K562 (cell line): ENCODE data around the gene PPIL4. TPM values are rescaled to one million over a fixed set of nuclear protein-coding genes. Genes with fewer than 3 reads are reported as not detected.

ENCODE experiments used
- ATAC-seq: fragments of 200-7000 bp; cut with Tn5 transposase; 3 replicates; pipeline ENCODE4 v1.9.1; 2020; ENCODE audit warnings: moderate library complexity
- BruUV-seq: library from RNA; stranded (reverse); fragments of 400-500 nt; replicated peaks from 2 replicates; lab custom pipeline; 2021; lab: Mats Ljungman, UMichigan
- CTCF ChIA-PET: fragments of 300-600 bp; formaldehyde crosslinking; extraction: SDS; loops from one replicate; lab custom pipeline; 2021; ENCODE audit warnings: low intra/inter-chr PET ratio; lab: Yijun Ruan, JAX
- POLR2A ChIA-PET: fragments of 300-600, 350-650 bp; sonication (Branson Sonifier 250); formaldehyde crosslinking; extraction: SDS; loops from one replicate; lab custom pipeline; 2021; ENCODE audit warnings: antibody characterized with exemption, inconsistent platforms; lab: Yijun Ruan, JAX
- DNase-seq, 4 experiments: peaks; one replicate each; pipeline versions ENCODE4 v3.0.0 to v3.0.0-alpha.2; 2011 to 2018; ENCODE audit warnings: low spot score in 3 of 4, mixed read lengths in 3 of 4; ENCODE audit errors: extremely low read depth in 1 of 4
- FAIRE-seq: peaks from 2 replicates; lab custom pipeline; 2011; peaks lifted over from hg19 to GRCh38; lab: Jason Lieb, UNC
- H2AFZ ChIP-seq: 2 replicates; pipeline ENCODE4 v1.6.0; 2011; ENCODE audit warnings: low read depth, low read length, control low read depth, inconsistent platforms
- H3K27ac ChIP-seq: fragments of 200-600 bp; 3 replicates; pipeline ENCODE4 v1.8.0; 2011; ENCODE audit warnings: low read depth, mild to moderate bottlenecking, control low read depth, inconsistent platforms, low read length, moderate library complexity, mixed read lengths; ENCODE audit errors: extremely low read depth
- H3K27me3 ChIP-seq, 2 experiments: fragments of 300-600 bp in 1 of 2; 2 replicates in 1 of 2; 3 replicates in 1 of 2; pipeline versions ENCODE4 v1.6.0 to v1.8.0; 2011; ENCODE audit warnings: inconsistent platforms in 2 of 2, low read length in 2 of 2, mild to moderate bottlenecking in 1 of 2, mixed read lengths in 1 of 2, moderate library complexity in 1 of 2; ENCODE audit not compliant: control insufficient read depth in 2 of 2, insufficient read depth in 2 of 2
- H3K36me3 ChIP-seq: fragments of 300-600 bp; 3 replicates; pipeline ENCODE4 v1.8.0; 2011; ENCODE audit warnings: mild to moderate bottlenecking, low read length, inconsistent platforms; ENCODE audit not compliant: control insufficient read depth, insufficient read depth
- H3K4me1 ChIP-seq, 2 experiments: fragments of 200-600 bp in 1 of 2; replicated peaks in 1 of 2; 2 replicates in 1 of 2; 3 replicates in 1 of 2; pipeline versions ENCODE4 v1.5.1 to v1.8.0; 2011; ENCODE audit warnings: inconsistent platforms in 2 of 2, low read length in 2 of 2, mild to moderate bottlenecking in 1 of 2, mixed read lengths in 1 of 2, moderate library complexity in 1 of 2; ENCODE audit not compliant: control insufficient read depth in 2 of 2, insufficient read depth in 2 of 2
- H3K4me2 ChIP-seq: 2 replicates; pipeline ENCODE4 v1.6.1; 2011; ENCODE audit warnings: low read length, control low read depth, inconsistent platforms, mixed read lengths; ENCODE audit not compliant: insufficient read depth
- H3K4me3 ChIP-seq: fragments of 200-600 bp; sonication (generic), shearing (Covaris generic); 2 replicates; pipeline ENCODE4 v1.5.1; 2016; ENCODE audit warnings: control low read depth, inconsistent platforms
- H3K79me2 ChIP-seq: fragments of 200-600 bp; 3 replicates; pipeline ENCODE4 v1.8.0; 2011; ENCODE audit warnings: low read length, inconsistent platforms; ENCODE audit not compliant: control insufficient read depth, insufficient read depth
- H3K9ac ChIP-seq, 2 experiments: 2 replicates each; pipeline versions ENCODE4 v1.6.0 to v1.6.1; 2011; ENCODE audit warnings: low read depth in 2 of 2, low read length in 2 of 2, control low read depth in 1 of 2, inconsistent platforms in 1 of 2, mild to moderate bottlenecking in 1 of 2, mixed read lengths in 1 of 2; ENCODE audit not compliant: insufficient read depth in 1 of 2
- H3K9me1 ChIP-seq: one replicate; pipeline ENCODE4 v1.6.0; 2011; ENCODE audit warnings: inconsistent platforms, mild to moderate bottlenecking, low read length, moderate library complexity; ENCODE audit not compliant: control insufficient read depth, insufficient read depth
- H3K9me3 ChIP-seq: replicated peaks from 2 replicates; pipeline ENCODE4 v1.5.1; 2011; ENCODE audit warnings: low read depth, low read length, inconsistent platforms; ENCODE audit not compliant: control insufficient read depth, insufficient read depth
- H4K20me1 ChIP-seq: replicated peaks from 2 replicates; pipeline ENCODE4 v1.6.1; 2011; ENCODE audit warnings: low read length, inconsistent platforms, mixed read lengths; ENCODE audit not compliant: control insufficient read depth, insufficient read depth
- CC2D1A ChIP-seq: fragments of 450-650 bp; IDR thresholded peaks from 2 replicates; pipeline ENCODE4 v1.6.1; 2017; ENCODE audit warnings: mild to moderate bottlenecking
- ESRRA ChIP-seq: fragments of 450-650 bp; IDR thresholded peaks from 2 replicates; pipeline ENCODE4 v1.6.1; 2014; ENCODE audit warnings: low read depth, mild to moderate bottlenecking, moderate library complexity, borderline replicate concordance
- JUNB ChIP-seq: fragments of 450-650 bp; formaldehyde crosslinking; conservative IDR thresholded peaks from 2 replicates; pipeline ENCODE4 v1.4.0; 2020; ENCODE audit warnings: mild to moderate bottlenecking
- MTA3 ChIP-seq: fragments of 450-650 bp; formaldehyde crosslinking; IDR thresholded peaks from 2 replicates; pipeline ENCODE4 v1.6.1; 2017; ENCODE audit warnings: mild to moderate bottlenecking, borderline replicate concordance
- RBM39 ChIP-seq: fragments of 200-400 bp; formaldehyde crosslinking; optimal IDR thresholded peaks from 2 replicates; pipeline ENCODE3; 2018; ENCODE audit warnings: low read depth, low read length
- ZNF24 ChIP-seq: fragments of 450-650 bp; IDR thresholded peaks from 2 replicates; pipeline ENCODE4 v1.6.1; 2016
- WGBS: fragments of 100-300 bp; shearing (Covaris generic); methylation state at CpG from one replicate; pipeline ENCODE4 v1.1.6; 2016; ENCODE audit warnings: low coverage, mixed read lengths; ENCODE audit not compliant: insufficient coverage; ENCODE audit errors: missing lambda C conversion rate; 5-methylcytosine and 5-hydroxymethylcytosine counted together
- in situ Hi-C: fragments of 300-500 bp; cut with MboI; formaldehyde crosslinking; loops from 4 replicates; pipeline ENCODE4 v1.15.0; 2018; ENCODE audit warnings: inconsistent platforms, mixed read lengths
- intact Hi-C: fragments of 100-400 bp; cut with micrococcal nuclease; formaldehyde crosslinking; loops from 2 replicates; pipeline ENCODE4 v1.14.2; 2022
- polyA plus RNA-seq, 8 experiments: library from polyadenylated mRNA; depleted of rRNA in 4 of 8; stranded (reverse) in 5 of 8; unstranded in 3 of 8; fragments of >200 nt; fragmentation: Nextera tagmentation in 2 of 8; fragmentation: Illumina TruSeq in 1 of 8; extraction: Ambion mirVana in 2 of 8; extraction: Trizol in 1 of 8; gene quantifications; 2 replicates each; pipeline versions ENCODE4 v1.2.1 to v1.2.3, GENCODE V29; 2011 to 2014; ENCODE audit warnings: inconsistent platforms in 1 of 8, missing spikeins in 1 of 8
- total RNA-seq, 7 experiments: library from RNA; depleted of rRNA in 6 of 7; stranded (reverse); fragments of >200 nt in 6 of 7; fragmentation: Illumina TruSeq in 2 of 7; extraction: Trizol in 2 of 7; gene quantifications; 2 replicates each; pipeline versions ENCODE4 v1.2.1 to v1.2.3, GENCODE V29; 2011 to 2021; ENCODE audit warnings: low replicate concordance in 1 of 7
- TF ChIP-seq, protein P1 (sequence below), 2 experiments: fragments of 150-350 bp in 1 of 2; IDR thresholded peaks; 2 replicates each; pipeline ENCODE4 v1.6.1; 2012 to 2016; ENCODE audit warnings: low read depth in 2 of 2, low read length in 2 of 2, mild to moderate bottlenecking in 1 of 2, moderate library complexity in 1 of 2
- TF ChIP-seq, protein P2 (sequence below): conservative IDR thresholded peaks from 2 replicates; pipeline ENCODE4 v1.6.1; 2011; ENCODE audit warnings: low read depth, mild to moderate bottlenecking, low read length; ENCODE audit not compliant: control insufficient read depth

The PPIL4 gene
- total and polyA plus RNA-seq, 9 of the 15 experiments (the other 6 are each of a cell fraction or from before 2014, with no cell fraction given) = 14.5 to 55.2 (median 45.9) TPM

DNA sequence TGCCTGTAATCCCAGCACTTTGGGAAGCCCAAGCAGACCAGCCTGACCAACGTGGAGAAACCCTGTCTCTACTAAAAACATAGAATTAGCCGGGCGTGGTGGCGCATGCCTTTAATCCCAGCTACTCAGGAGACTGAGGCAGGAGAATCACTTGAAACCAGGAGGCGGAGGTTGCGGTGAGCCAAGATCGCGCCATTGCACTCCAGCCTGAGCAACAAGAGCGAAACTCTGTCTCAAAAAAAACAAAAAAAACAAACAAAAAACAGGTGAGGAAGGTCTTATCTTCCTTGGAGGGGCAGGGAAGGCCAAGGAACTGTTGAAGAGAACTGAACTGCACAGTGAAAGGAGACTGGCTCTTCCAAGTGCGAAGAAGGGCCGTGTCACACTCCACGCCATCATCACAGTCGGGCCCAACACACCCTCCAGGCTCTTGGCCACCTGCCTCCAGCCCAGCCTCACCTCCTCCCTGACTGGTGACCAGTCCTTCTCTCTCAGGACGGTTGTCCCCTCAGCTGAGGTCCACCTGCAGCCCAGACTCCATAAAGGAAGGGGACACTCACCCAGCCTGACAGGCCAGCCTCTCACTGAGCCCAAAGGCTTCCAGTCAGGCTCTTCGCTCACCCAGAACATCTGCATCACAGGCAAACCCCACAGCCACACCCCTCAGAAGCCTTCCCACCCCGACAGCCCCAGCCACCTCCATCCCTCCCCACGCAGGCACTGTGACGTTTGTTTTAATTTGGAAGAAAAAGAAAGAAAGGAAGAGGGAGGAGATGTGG is 65.2 kb downstream of the PPIL4 start:
- intact Hi-C loops = no loop called here
- no TSS peak for BruUV-seq
- Histone ChIP-seq H3K4me2 (no peak overlapping the region), H4K20me1 (peaks cover 3% of the 10 kb centered on the region; the same call in 1 of the 2 replicates), H2AFZ (no peak overlapping the region), H3K36me3 (no peaks in the 10 kb centered on the region), H3K9ac (no peak overlapping the region), H3K27ac (no peak overlapping the region), H3K9me3 (no peaks in the 10 kb centered on the region), H3K79me2 (no peaks in the 10 kb centered on the region), H3K4me1 (peaks cover 3 to 23% of the 10 kb centered on the region in 2 experiments; a peak in 3 of 5 replicates), H3K27me3 (peaks cover 54 to 62% of the 10 kb centered on the region in 2 experiments), H3K9me1 (no peaks in the 10 kb centered on the region), H3K4me3 (no peak overlapping the region)
- CTCF ChIA-PET = no interaction called here
- ATAC-seq = peak; percentile 8; the same call in 1 of the 3 replicates
- WGBS = 23% methylated on average over 15 of the region's 18 CpGs
- no peak for DNase-seq
- in situ Hi-C loops = no loop called here
- FAIRE-seq = no peak
- POLR2A ChIA-PET = interaction anchor here (0.7 kb wide), 1 partner anchor 75 kb away, joined by 3 read pairs; no protein-coding TSS in a partner anchor
- no peak for TF ChIP-seq MTA3
- TF ChIP-seq JUNB (CRISPR knock-in tag) = no peak
- no peak for TF ChIP-seq CC2D1A
- TF ChIP-seq RBM39 = no peak
- no peak for TF ChIP-seq ZNF24
- TF ChIP-seq, protein P1, sequence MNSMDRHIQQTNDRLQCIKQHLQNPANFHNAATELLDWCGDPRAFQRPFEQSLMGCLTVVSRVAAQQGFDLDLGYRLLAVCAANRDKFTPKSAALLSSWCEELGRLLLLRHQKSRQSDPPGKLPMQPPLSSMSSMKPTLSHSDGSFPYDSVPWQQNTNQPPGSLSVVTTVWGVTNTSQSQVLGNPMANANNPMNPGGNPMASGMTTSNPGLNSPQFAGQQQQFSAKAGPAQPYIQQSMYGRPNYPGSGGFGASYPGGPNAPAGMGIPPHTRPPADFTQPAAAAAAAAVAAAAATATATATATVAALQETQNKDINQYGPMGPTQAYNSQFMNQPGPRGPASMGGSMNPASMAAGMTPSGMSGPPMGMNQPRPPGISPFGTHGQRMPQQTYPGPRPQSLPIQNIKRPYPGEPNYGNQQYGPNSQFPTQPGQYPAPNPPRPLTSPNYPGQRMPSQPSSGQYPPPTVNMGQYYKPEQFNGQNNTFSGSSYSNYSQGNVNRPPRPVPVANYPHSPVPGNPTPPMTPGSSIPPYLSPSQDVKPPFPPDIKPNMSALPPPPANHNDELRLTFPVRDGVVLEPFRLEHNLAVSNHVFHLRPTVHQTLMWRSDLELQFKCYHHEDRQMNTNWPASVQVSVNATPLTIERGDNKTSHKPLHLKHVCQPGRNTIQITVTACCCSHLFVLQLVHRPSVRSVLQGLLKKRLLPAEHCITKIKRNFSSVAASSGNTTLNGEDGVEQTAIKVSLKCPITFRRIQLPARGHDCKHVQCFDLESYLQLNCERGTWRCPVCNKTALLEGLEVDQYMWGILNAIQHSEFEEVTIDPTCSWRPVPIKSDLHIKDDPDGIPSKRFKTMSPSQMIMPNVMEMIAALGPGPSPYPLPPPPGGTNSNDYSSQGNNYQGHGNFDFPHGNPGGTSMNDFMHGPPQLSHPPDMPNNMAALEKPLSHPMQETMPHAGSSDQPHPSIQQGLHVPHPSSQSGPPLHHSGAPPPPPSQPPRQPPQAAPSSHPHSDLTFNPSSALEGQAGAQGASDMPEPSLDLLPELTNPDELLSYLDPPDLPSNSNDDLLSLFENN (IDR thresholded peaks at IDR 0.05; ENCODE audit: low read depth in 2 of 2, low read length in 2 of 2) = no peak
- TF ChIP-seq, protein P2, sequence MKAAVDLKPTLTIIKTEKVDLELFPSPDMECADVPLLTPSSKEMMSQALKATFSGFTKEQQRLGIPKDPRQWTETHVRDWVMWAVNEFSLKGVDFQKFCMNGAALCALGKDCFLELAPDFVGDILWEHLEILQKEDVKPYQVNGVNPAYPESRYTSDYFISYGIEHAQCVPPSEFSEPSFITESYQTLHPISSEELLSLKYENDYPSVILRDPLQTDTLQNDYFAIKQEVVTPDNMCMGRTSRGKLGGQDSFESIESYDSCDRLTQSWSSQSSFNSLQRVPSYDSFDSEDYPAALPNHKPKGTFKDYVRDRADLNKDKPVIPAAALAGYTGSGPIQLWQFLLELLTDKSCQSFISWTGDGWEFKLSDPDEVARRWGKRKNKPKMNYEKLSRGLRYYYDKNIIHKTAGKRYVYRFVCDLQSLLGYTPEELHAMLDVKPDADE = no peak
- no peak for TF ChIP-seq ESRRA
